GM18951 (cell line): ENCODE measurements around the gene LAMTOR2.

Experiments
- POLR2A ChIP-seq: IDR thresholded peaks from 4 replicates; pipeline ENCODE4 v1.6.1; 2011; ENCODE audit warnings: mild to moderate bottlenecking; ENCODE audit not compliant: insufficient read length, insufficient read depth; ENCODE audit errors: extremely low read depth
- in situ Hi-C: fragments of 300-500 bp; cut with MboI; formaldehyde crosslinking; loops from one replicate; pipeline ENCODE4 v1.12.0; 2022; ENCODE audit warnings: low sequenced_read_pairs, mixed read lengths, inconsistent platforms; ENCODE audit not compliant: unreplicated experiment

The LAMTOR2 gene

GRCh38 chr1:156074661-156075060 lies 20.1 kb downstream of the LAMTOR2 start:
- in situ Hi-C loops = no loop called here
- TF ChIP-seq POLR2A = no peak

GRCh38 chr1:156075162-156075561 lies 20.6 kb downstream of the LAMTOR2 start:
- no peak for TF ChIP-seq POLR2A
- in situ Hi-C loops = no loop called here

GRCh38 chr1:156075775-156076204 lies 21.2 kb downstream of the LAMTOR2 start:
- in situ Hi-C loops = no loop called here
- TF ChIP-seq POLR2A = no peak

- peak; percentile 64 for TF ChIP-seq POLR2A
- in situ Hi-C loops = no loop called here
Observed at GRCh38 chr1:156076609-156077429, 22.2 kb downstream of the LAMTOR2 start.

- TF ChIP-seq POLR2A = no peak
- in situ Hi-C loops = no loop called here
Observed at GRCh38 chr1:156077430-156077760, 22.8 kb downstream of the LAMTOR2 start.

GRCh38 chr1:156078728-156079127 lies 24.1 kb downstream of the LAMTOR2 start:
- in situ Hi-C loops = no loop called here
- no peak for TF ChIP-seq POLR2A

- TF ChIP-seq POLR2A = no peak
- in situ Hi-C loops = no loop called here
Observed at GRCh38 chr1:156079762-156080161, 25.2 kb downstream of the LAMTOR2 start.

- no peak for TF ChIP-seq POLR2A
- in situ Hi-C loops = no loop called here
Observed at GRCh38 chr1:156080241-156080862, 25.8 kb downstream of the LAMTOR2 start.

- in situ Hi-C loops = no loop called here
- no peak for TF ChIP-seq POLR2A
Observed at GRCh38 chr1:156080863-156081179, 26.2 kb downstream of the LAMTOR2 start.

- TF ChIP-seq POLR2A = no peak
- in situ Hi-C loops = no loop called here
Observed at GRCh38 chr1:156081180-156081916, 26.8 kb downstream of the LAMTOR2 start.

- in situ Hi-C loops = no loop called here
- TF ChIP-seq POLR2A = no peak
Observed at GRCh38 chr1:156081917-156082308, 27.3 kb downstream of the LAMTOR2 start.

GRCh38 chr1:156082309-156083091 lies 27.9 kb downstream of the LAMTOR2 start, which contains the start of gene MEX3A:
MEX3A (minus strand) TSS chr1:156082465; CDS start chr1:156081998, 467 bp downstream.
- no peak for TF ChIP-seq POLR2A
- in situ Hi-C loops = no loop called here

GRCh38 chr1:156083800-156084790 lies 29.5 kb downstream of the LAMTOR2 start:
- in situ Hi-C loops = no loop called here
- no peak for TF ChIP-seq POLR2A
